ENCODE measurements around the gene COA1. TPM values are rescaled to one million over a fixed set of nuclear protein-coding genes. Genes with fewer than 3 reads are reported as not detected.

Gene COA1
- polyA plus RNA-seq, 1 donor (not counting 4 experiments of a cell fraction or from before 2014, with no cell fraction given) = 32.2 TPM

GRCh38 chr7:43692582-43693373 is 36.5 kb downstream of the COA1 start:
- Histone ChIP-seq H3K36me3 (ENCODE audit: control insufficient read depth in 2 of 2, extremely low read depth in 1 of 2, insufficient read depth in 2 of 2, low read length in 2 of 2) (no peaks in the 10 kb centered on the region), H3K9me3 (ENCODE audit: control insufficient read depth, low read depth, low read length) (no peaks in the 10 kb centered on the region), H3K4me1 (ENCODE audit: control insufficient read depth, extremely low read depth, insufficient read depth, low read length) (peaks cover 25% of the 10 kb centered on the region), H3K27me3 (ENCODE audit: control insufficient read depth, extremely low read depth, insufficient read depth, low read length) (no peaks in the 10 kb centered on the region), H3K4me3 (ENCODE audit: control insufficient read depth in 2 of 3, extremely low read depth in 1 of 3, insufficient read depth in 2 of 3, low read depth in 1 of 3, low read length in 3 of 3) (no peak overlapping the region), H4K20me1 (ENCODE audit: control insufficient read depth, extremely low read depth, insufficient read depth, low read length) (no peaks in the 10 kb centered on the region), H3K9ac (ENCODE audit: control insufficient read depth, extremely low read depth, insufficient read depth, low read length) (no peak overlapping the region), H3K9me1 (ENCODE audit: control insufficient read depth, extremely low read depth, insufficient read depth, low read length) (peaks cover 4% of the 10 kb centered on the region), H3K79me2 (ENCODE audit: control insufficient read depth, insufficient read depth, low read length) (peaks cover 83% of the 10 kb centered on the region), H3K27ac (ENCODE audit: control insufficient read depth, insufficient read depth, low read length) (no peak overlapping the region), H2AFZ (ENCODE audit: control insufficient read depth, low read length) (no peak overlapping the region), H3K4me2 (ENCODE audit: control insufficient read depth, extremely low read depth, insufficient read depth, low read depth, low read length) (peak overlapping the region; percentile 6)
- DNase-seq (ENCODE audit: low read depth, low spot score) = no peak
- no peak for FAIRE-seq
- TF ChIP-seq, protein P1, sequence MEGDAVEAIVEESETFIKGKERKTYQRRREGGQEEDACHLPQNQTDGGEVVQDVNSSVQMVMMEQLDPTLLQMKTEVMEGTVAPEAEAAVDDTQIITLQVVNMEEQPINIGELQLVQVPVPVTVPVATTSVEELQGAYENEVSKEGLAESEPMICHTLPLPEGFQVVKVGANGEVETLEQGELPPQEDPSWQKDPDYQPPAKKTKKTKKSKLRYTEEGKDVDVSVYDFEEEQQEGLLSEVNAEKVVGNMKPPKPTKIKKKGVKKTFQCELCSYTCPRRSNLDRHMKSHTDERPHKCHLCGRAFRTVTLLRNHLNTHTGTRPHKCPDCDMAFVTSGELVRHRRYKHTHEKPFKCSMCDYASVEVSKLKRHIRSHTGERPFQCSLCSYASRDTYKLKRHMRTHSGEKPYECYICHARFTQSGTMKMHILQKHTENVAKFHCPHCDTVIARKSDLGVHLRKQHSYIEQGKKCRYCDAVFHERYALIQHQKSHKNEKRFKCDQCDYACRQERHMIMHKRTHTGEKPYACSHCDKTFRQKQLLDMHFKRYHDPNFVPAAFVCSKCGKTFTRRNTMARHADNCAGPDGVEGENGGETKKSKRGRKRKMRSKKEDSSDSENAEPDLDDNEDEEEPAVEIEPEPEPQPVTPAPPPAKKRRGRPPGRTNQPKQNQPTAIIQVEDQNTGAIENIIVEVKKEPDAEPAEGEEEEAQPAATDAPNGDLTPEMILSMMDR (optimal IDR thresholded peaks at IDR 0.05 in 1 of 3, IDR thresholded peaks at IDR 0.05 in 1 of 3, conservative IDR thresholded peaks at IDR 0.05 in 1 of 3; ENCODE audit: extremely low read depth in 1 of 3, insufficient read depth in 2 of 3, low read length in 3 of 3) = no peak
- no peak for TF ChIP-seq EZH2 (IDR thresholded peaks at IDR 0.05; ENCODE audit: low read length)
- dilution Hi-C loops (cut with MboI; ENCODE audit: extremely low pct_ligation_motif_present, low sequenced_read_pairs) = no loop called here

GRCh38 chr7:43691611-43692010 is 37.7 kb downstream of the COA1 start:
- no peaks in the 10 kb centered on the region for H3K27me3 ChIP-seq (ENCODE audit: control insufficient read depth, extremely low read depth, insufficient read depth, low read length)
- H3K27ac ChIP-seq (ENCODE audit: control insufficient read depth, insufficient read depth, low read length) = no peak overlapping the region
- H3K79me2 ChIP-seq (ENCODE audit: control insufficient read depth, insufficient read depth, low read length) = peaks cover 79% of the 10 kb centered on the region
- no peak overlapping the region for H2AFZ ChIP-seq (ENCODE audit: control insufficient read depth, low read length)
- no peak for DNase-seq (ENCODE audit: low read depth, low spot score)
- no peak for TF ChIP-seq EZH2 (IDR thresholded peaks at IDR 0.05; ENCODE audit: low read length)
- TF ChIP-seq, protein P1 (optimal IDR thresholded peaks at IDR 0.05 in 1 of 3, IDR thresholded peaks at IDR 0.05 in 1 of 3, conservative IDR thresholded peaks at IDR 0.05 in 1 of 3; ENCODE audit: extremely low read depth in 1 of 3, insufficient read depth in 2 of 3, low read length in 3 of 3) = no peak
- dilution Hi-C loops (cut with MboI; ENCODE audit: extremely low pct_ligation_motif_present, low sequenced_read_pairs) = no loop called here
- no peaks in the 10 kb centered on the region for H3K36me3 ChIP-seq (ENCODE audit: control insufficient read depth in 2 of 2, extremely low read depth in 1 of 2, insufficient read depth in 2 of 2, low read length in 2 of 2)
- H3K9ac ChIP-seq (ENCODE audit: control insufficient read depth, extremely low read depth, insufficient read depth, low read length) = no peak overlapping the region
- no peak for FAIRE-seq
- H3K9me3 ChIP-seq (ENCODE audit: control insufficient read depth, low read depth, low read length) = no peaks in the 10 kb centered on the region
- H3K4me3 ChIP-seq (ENCODE audit: control insufficient read depth in 2 of 3, extremely low read depth in 1 of 3, insufficient read depth in 2 of 3, low read depth in 1 of 3, low read length in 3 of 3) = no peak overlapping the region
- no peaks in the 10 kb centered on the region for H4K20me1 ChIP-seq (ENCODE audit: control insufficient read depth, extremely low read depth, insufficient read depth, low read length)
- H3K4me2 ChIP-seq (ENCODE audit: control insufficient read depth, extremely low read depth, insufficient read depth, low read depth, low read length) = no peak overlapping the region
- H3K4me1 ChIP-seq (ENCODE audit: control insufficient read depth, extremely low read depth, insufficient read depth, low read length) = peaks cover 25% of the 10 kb centered on the region
- peaks cover 4% of the 10 kb centered on the region for H3K9me1 ChIP-seq (ENCODE audit: control insufficient read depth, extremely low read depth, insufficient read depth, low read length)
